PC-3 (cell line): ENCODE measurements around the gene ENTHD1.

Experiments
- CTCF ChIP-seq: fragments of 300-600 bp; sonication (generic); conservative IDR thresholded peaks from 2 replicates; pipeline ENCODE4 v1.5.1; 2017; ENCODE audit warnings: antibody characterized with exemption, low read depth, mild to moderate bottlenecking, low read length
- EZH2 ChIP-seq: fragments of 300-600 bp; sonication (generic); IDR thresholded peaks from one replicate; pipeline ENCODE4 v1.6.1; 2017; ENCODE audit warnings: antibody characterized with exemption, mild to moderate bottlenecking, low read length; ENCODE audit not compliant: unreplicated experiment
- EZH2phosphoT487 ChIP-seq: fragments of 300-600 bp; sonication (generic); IDR thresholded peaks from 2 replicates; pipeline ENCODE4 v1.6.1; 2018; ENCODE audit warnings: mild to moderate bottlenecking, antibody characterized with exemption, low read length, borderline replicate concordance

- TF ChIP-seq EZH2 (no peak), EZH2phosphoT487 (no peak), CTCF (peak; percentile 69)
These were observed 39.5 kb upstream of the ENTHD1 start for GRCh38 chr22:39932918-39933649.
